Effector CD8-positive, alpha-beta T cell (primary cell): Measurements from ENCODE around the gene RESF1.
"Not testable (repeated sequence)": the region's sequence is repeated elsewhere in the genome, so short reads cannot be mapped to it uniquely, and the experiment has no call there.

Experiments used
- DNase-seq: peaks from one replicate; lab custom pipeline; 2025; lab: John Stamatoyannopoulos, UW
- total RNA-seq, 4 experiments: gene quantifications; one replicate each; lab custom pipeline; 2026; lab: John Stamatoyannopoulos, UW

RESF1 gene
- total RNA-seq: 557 to 1,663 (median 1,235) reads per million in 4 experiments

GRCh38 chr12:31959161-31959700 lies at the start of gene RESF1:
Gene RESF1 (plus strand): TSS chr12:31959415. CDS start chr12:31980956, 21,541 bp downstream.
- peak; percentile 70 for DNase-seq

- no peak for DNase-seq
Measured at GRCh38 chr12:31914927-31915326, 44.3 kb upstream of the RESF1 start.

- DNase-seq: no peak
Measured at GRCh38 chr12:31915446-31915845, 43.8 kb upstream of the RESF1 start.

- no peak for DNase-seq
Measured at GRCh38 chr12:31922341-31923062, 36.7 kb upstream of the RESF1 start.

- DNase-seq: no peak
Measured at GRCh38 chr12:31923063-31923412, 36.2 kb upstream of the RESF1 start.

GRCh38 chr12:31928246-31929026 lies 30.8 kb upstream of the RESF1 start:
- DNase-seq: no peak

GRCh38 chr12:31929027-31929526 lies 30.1 kb upstream of the RESF1 start:
- no peak for DNase-seq

GRCh38 chr12:31931796-31932715 lies 27.2 kb upstream of the RESF1 start:
- DNase-seq: no peak

- DNase-seq: no peak
Measured at GRCh38 chr12:31944299-31944698, 14.9 kb upstream of the RESF1 start.

GRCh38 chr12:31947971-31948370 lies 11.2 kb upstream of the RESF1 start:
- no peak for DNase-seq

GRCh38 chr12:31948697-31949359 lies 10.4 kb upstream of the RESF1 start:
- not testable (repeated sequence) for DNase-seq

- no peak for DNase-seq
Measured at GRCh38 chr12:31950088-31950487, 9.1 kb upstream of the RESF1 start.

- DNase-seq: no peak
Measured at GRCh38 chr12:31950492-31950891, 8.7 kb upstream of the RESF1 start.

- no peak for DNase-seq
Measured at GRCh38 chr12:31951008-31951407, 8.2 kb upstream of the RESF1 start.

- DNase-seq: no peak
Measured at GRCh38 chr12:31951939-31952338, 7.3 kb upstream of the RESF1 start.

GRCh38 chr12:31952418-31952817 lies 6.8 kb upstream of the RESF1 start:
- no peak for DNase-seq

- no peak for DNase-seq
Measured at GRCh38 chr12:31954925-31955858, 4.0 kb upstream of the RESF1 start.

- no peak for DNase-seq
Measured at GRCh38 chr12:31958569-31959160, 550 bp upstream of the RESF1 start.

GRCh38 chr12:31959701-31960391 lies 631 bp downstream of the RESF1 start:
- peak; percentile 56 for DNase-seq
